Adipocyte (in vitro differentiated cells): ENCODE results near the gene ENOX1.

ENCODE experiments used
- DNase-seq: peaks from one replicate; pipeline ENCODE4 v3.0.0-alpha.2; 2015; ENCODE audit warnings: low read depth
- H3K27me3 ChIP-seq: replicated peaks from 2 replicates; pipeline ENCODE4 v1.7.0; 2013; ENCODE audit warnings: mild to moderate bottlenecking, low read length, moderate library complexity; ENCODE audit not compliant: control insufficient read depth, insufficient read depth
- H3K36me3 ChIP-seq: 2 replicates; pipeline ENCODE4 v1.7.0; 2013; ENCODE audit warnings: low read length, mild to moderate bottlenecking, moderate library complexity; ENCODE audit not compliant: control insufficient read depth, insufficient read depth, severe bottlenecking
- H3K4me1 ChIP-seq: 2 replicates; pipeline ENCODE4 v1.7.0; 2013; ENCODE audit warnings: mild to moderate bottlenecking, low read length, moderate library complexity; ENCODE audit not compliant: control insufficient read depth, insufficient read depth
- H3K4me3 ChIP-seq: 2 replicates; pipeline ENCODE4 v1.7.0; 2013; ENCODE audit warnings: mild to moderate bottlenecking, low read length, moderate library complexity
- H3K9ac ChIP-seq: 2 replicates; pipeline ENCODE4 v1.7.0; 2013; ENCODE audit warnings: mild to moderate bottlenecking, low read length, moderate library complexity
- H3K9me3 ChIP-seq: 2 replicates; pipeline ENCODE4 v1.7.0; 2013; ENCODE audit warnings: mild to moderate bottlenecking, low read length, moderate library complexity; ENCODE audit not compliant: control insufficient read depth

The ENOX1 gene

DNA sequence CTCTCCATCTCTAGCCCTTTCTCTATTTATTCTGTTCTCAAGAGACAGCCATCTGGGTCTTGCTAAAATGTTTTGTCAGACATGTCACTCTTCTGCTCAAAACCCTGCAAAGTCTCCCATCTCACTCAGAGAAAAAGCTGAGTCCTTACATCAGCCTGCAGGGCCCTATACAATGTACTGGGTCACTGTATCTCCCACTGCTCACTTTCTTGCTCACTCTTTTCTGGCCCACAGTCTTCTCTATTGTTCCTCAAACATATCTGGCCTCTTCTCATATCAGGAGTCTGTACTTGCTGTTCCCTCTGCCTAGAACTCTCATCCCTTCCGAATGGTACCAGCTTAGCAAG, 189.2 kb downstream of the ENOX1 start:
- H3K9ac ChIP-seq = no peak overlapping the region
- no peaks in the 10 kb centered on the region for H3K27me3 ChIP-seq
- no peak overlapping the region for H3K4me3 ChIP-seq
- no peaks in the 10 kb centered on the region for H3K4me1 ChIP-seq
- no peaks in the 10 kb centered on the region for H3K9me3 ChIP-seq
- no peak for DNase-seq
- no peaks in the 10 kb centered on the region for H3K36me3 ChIP-seq

DNA sequence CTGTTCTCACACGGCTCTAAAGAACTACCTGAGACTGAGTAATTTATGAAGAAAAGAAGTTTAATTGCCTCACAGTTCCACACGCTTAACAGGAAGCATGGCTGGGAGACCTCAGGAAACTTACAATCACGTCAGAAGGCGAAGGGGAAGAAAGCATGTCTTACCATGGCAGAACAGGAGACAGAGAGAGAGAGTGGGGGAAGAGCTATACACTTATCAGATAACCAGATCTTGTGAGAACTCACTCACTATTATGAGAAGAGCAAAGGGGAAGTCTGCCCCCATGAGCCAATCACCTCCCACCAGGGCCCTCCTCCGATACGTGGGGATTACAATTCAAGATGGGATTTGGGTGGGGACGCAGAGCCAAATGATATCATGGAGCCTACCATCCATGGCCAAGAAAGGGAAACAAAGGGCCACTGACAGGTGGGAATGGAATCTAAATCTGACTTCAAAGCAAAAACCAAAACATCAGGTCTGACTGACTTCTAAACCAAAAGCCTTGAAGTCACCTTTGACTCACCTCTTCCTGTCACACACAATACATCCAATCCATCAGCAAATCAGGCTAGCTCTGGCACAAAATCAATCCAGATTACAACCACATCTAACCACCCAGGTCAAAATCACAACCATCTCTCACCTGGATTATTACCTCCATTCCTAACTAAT, 189.7 kb downstream of the ENOX1 start:
- H3K4me3 ChIP-seq = no peak overlapping the region
- no peaks in the 10 kb centered on the region for H3K36me3 ChIP-seq
- no peaks in the 10 kb centered on the region for H3K9me3 ChIP-seq
- DNase-seq = no peak
- no peaks in the 10 kb centered on the region for H3K27me3 ChIP-seq
- H3K9ac ChIP-seq = no peak overlapping the region
- no peaks in the 10 kb centered on the region for H3K4me1 ChIP-seq

DNA sequence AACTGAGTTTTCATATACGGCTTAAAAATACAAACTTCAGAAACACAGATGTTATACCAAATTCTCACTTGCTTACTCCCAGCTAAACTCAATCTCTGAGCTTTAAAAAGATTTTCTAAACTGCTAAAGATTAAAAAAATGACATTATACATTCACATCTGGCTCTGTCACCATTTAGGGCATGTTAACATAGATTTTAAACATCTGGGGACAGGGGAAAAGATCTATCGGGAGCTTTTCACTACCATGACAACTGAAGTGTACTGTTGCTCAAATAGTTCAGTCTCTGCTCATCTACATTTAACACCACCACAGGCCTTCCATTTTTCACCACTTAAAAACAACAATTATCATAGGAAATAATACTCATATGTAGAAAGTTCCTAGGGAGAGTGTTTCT, 190.8 kb downstream of the ENOX1 start:
- H3K9ac ChIP-seq = no peak overlapping the region
- no peaks in the 10 kb centered on the region for H3K4me1 ChIP-seq

DNA sequence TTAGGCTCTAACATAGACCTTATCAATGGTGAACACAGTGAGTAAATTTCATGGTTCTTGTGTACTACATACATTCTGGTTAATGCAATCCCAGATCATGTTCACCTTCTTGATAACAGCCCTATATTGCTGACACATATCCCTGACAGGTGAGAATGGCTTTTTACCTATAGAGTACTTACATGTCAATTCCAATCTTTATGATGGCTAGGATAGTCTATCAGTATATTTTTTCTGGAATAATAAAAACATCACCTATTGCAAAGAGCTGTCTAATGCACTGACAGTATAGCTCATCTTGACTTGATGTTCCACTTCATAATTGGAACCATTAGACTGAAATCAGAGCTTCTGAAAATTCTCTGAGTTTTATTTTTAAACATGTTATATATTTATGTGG, 199.4 kb downstream of the ENOX1 start:
- no peaks in the 10 kb centered on the region for H3K27me3 ChIP-seq
- H3K4me1 ChIP-seq = no peaks in the 10 kb centered on the region
- no peak overlapping the region for H3K4me3 ChIP-seq
- H3K9ac ChIP-seq = no peak overlapping the region
- no peaks in the 10 kb centered on the region for H3K9me3 ChIP-seq
- no peaks in the 10 kb centered on the region for H3K36me3 ChIP-seq
- DNase-seq = no peak

More for the DNA sequence above, 190.8 kb downstream of the ENOX1 start:
- no peak overlapping the region for H3K4me3 ChIP-seq
- no peak for DNase-seq
- no peaks in the 10 kb centered on the region for H3K9me3 ChIP-seq
- no peaks in the 10 kb centered on the region for H3K36me3 ChIP-seq
- no peaks in the 10 kb centered on the region for H3K27me3 ChIP-seq

DNA sequence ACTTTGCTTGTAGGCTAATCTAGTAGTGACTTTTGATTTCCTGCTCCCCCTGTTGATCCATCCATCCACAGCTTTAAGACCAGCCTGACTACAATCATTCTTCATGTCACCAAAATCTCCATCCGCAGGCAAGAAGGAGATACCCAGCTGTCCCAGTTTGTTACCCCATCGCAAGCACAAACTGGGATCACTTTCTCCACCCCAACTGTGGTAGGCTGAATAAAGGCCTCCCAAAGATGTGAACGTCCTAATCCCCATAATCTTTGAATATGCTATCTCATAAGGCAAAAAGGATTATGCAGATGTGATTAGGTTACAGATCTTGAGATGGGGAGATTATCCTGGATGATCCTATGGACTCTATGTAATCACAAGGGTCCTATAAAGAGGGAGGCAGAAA, 202.0 kb downstream of the ENOX1 start:
- Histone ChIP-seq H3K27me3 (no peaks in the 10 kb centered on the region), H3K4me3 (no peak overlapping the region), H3K4me1 (no peaks in the 10 kb centered on the region), H3K9ac (no peak overlapping the region), H3K36me3 (no peaks in the 10 kb centered on the region), H3K9me3 (no peaks in the 10 kb centered on the region)
- no peak for DNase-seq

DNA sequence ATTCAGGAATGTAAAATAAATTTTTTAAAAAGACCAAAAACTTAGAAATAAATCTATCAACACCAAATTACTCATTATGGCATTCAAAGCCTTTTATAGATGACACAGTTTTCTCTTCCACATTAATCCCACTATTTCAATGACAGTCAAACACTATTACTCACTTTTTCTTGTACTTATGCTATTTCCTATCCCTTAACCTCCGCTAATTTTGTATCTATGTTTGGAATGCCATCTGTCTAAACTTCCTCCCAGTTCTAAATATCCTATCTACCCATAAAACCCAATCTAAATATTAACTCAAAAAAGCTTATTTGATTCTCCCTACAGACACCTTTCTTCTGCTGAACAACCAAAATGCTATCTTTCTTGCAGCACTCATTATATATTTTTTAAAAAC, 203.5 kb downstream of the ENOX1 start:
- no peak for DNase-seq
- Histone ChIP-seq H3K27me3 (no peaks in the 10 kb centered on the region), H3K36me3 (no peaks in the 10 kb centered on the region), H3K9me3 (no peaks in the 10 kb centered on the region), H3K4me1 (no peaks in the 10 kb centered on the region), H3K4me3 (no peak overlapping the region), H3K9ac (no peak overlapping the region)

DNA sequence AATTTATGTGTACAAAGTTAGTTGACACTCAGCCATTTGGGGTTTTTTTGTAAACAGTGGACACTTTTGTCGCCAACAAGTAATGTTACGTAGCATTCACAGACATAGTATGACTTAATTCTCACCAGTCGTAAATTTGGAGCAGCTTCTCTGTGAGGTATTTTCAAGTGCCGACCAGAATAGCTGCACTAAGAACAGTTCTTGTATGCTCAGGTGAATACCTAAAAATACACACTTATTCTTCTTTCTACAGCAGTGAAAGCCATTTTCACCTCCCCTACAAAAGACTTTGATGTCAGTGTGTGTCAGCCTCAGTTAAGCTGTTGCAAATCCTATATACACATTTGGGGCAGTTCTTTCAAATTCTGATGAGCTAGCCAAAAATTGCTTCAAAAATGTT, 206.5 kb downstream of the ENOX1 start:
- DNase-seq = no peak
- no peak overlapping the region for H3K9ac ChIP-seq
- no peaks in the 10 kb centered on the region for H3K9me3 ChIP-seq
- no peaks in the 10 kb centered on the region for H3K27me3 ChIP-seq
- H3K36me3 ChIP-seq = no peaks in the 10 kb centered on the region
- H3K4me1 ChIP-seq = no peaks in the 10 kb centered on the region
- H3K4me3 ChIP-seq = no peak overlapping the region

DNA sequence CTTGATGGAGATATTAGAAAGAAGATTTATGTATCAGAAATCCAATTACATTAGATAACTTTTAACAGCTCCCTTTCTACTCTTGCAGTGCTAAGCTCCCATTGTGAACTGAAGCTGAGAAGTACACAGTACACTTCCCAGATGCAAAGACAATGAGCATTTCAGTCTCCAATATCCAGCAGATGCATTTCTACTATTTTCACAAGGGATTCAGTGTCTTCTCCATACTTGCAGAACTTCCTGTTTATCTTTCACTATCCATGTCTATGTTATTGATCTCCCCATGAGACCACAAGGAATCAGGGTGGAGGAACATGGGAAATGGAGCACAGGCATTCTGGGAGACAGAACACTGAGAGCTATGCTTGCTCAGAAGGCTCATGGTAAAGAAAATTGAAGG, 207.5 kb downstream of the ENOX1 start:
- H3K4me1 ChIP-seq = no peaks in the 10 kb centered on the region
- no peak overlapping the region for H3K4me3 ChIP-seq
- no peaks in the 10 kb centered on the region for H3K27me3 ChIP-seq
- no peak for DNase-seq
- H3K36me3 ChIP-seq = no peaks in the 10 kb centered on the region
- no peaks in the 10 kb centered on the region for H3K9me3 ChIP-seq
- no peak overlapping the region for H3K9ac ChIP-seq

DNA sequence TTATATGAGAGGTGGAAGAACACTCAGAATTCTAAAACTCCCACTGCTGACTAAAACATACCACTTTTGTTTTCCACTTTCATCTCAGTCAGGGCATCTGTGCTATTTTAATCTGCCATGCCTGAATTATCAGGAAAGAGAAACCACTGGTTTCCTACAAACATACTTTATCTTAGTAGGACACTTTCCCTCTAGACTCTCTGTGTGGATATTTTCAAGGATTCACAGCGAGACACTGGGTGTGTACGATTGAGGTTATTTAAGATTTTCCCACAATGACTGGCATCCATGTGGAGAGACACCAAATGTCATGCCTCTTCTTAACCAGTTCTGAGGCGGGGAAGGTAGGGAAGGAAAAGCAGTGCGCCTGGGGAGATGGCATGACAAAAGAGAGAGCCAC, 212.2 kb downstream of the ENOX1 start:
- H3K36me3 ChIP-seq = no peaks in the 10 kb centered on the region
- no peaks in the 10 kb centered on the region for H3K27me3 ChIP-seq
- H3K4me3 ChIP-seq = no peak overlapping the region
- H3K9ac ChIP-seq = no peak overlapping the region
- H3K4me1 ChIP-seq = peaks cover 17% of the 10 kb centered on the region
- no peaks in the 10 kb centered on the region for H3K9me3 ChIP-seq
- no peak for DNase-seq

DNA sequence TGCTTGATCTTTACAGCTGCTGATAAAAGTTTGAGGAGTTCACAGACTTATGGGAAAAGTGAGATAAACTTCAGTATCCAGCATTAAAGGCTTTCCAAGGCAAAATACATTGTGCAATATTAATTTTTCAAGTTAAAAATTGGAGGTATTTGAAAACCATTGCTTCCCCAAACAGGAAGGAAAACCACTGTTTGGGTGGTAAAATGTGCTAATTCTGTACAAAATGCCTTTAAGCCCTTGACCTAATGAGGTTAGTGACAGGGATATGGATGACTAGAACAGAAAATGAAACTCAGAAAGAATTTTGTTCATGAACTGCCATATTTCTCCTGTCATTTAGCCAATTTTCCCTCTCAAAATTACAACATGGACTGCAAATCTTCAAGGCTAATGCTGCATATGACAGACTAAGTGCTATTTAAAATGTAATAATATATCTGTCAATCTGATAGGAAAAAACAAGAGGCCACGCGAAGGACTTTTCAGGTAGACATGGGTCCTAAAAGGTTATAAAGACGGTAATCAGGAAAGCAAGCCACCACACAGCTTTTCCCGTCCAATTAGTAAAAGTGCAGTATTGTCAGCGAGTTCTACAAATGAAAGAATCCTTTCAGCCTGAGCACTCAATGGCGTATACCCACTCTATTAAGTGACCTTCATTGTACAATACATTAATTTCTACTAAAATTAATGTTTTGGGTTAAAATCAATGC, 212.8 kb downstream of the ENOX1 start:
- H3K4me3 ChIP-seq = no peak overlapping the region
- no peak overlapping the region for H3K9ac ChIP-seq
- no peaks in the 10 kb centered on the region for H3K36me3 ChIP-seq
- H3K4me1 ChIP-seq = peaks cover 17% of the 10 kb centered on the region
- peak; percentile 32 for DNase-seq
- no peaks in the 10 kb centered on the region for H3K9me3 ChIP-seq
- H3K27me3 ChIP-seq = no peaks in the 10 kb centered on the region

DNA sequence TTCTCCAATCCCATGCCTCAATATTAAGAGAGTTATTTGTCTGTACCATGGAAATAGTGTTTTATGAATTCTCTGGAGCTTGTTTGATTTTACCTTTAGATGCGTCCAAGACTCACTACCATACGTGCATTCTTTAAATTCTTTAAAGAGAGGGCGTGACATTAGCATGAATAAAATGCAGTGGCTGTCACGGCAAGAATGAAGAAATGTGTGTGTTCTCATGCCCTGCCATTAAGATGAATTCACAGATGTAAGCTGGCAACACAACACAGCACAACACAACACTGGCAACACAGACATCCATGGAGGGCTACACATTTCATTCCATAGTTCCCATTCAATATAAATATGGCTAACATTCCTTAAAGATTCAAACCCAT, 213.4 kb downstream of the ENOX1 start:
- no peaks in the 10 kb centered on the region for H3K27me3 ChIP-seq
- no peaks in the 10 kb centered on the region for H3K36me3 ChIP-seq

More for the DNA sequence above, 213.4 kb downstream of the ENOX1 start:
- Histone ChIP-seq H3K9me3 (no peaks in the 10 kb centered on the region), H3K4me3 (no peak overlapping the region), H3K4me1 (peaks cover 17% of the 10 kb centered on the region), H3K9ac (no peak overlapping the region)
- DNase-seq = peak; percentile 9
